ENCODE data around the gene TBX2.
"Not testable (repeated sequence)": the region's sequence is repeated elsewhere in the genome, so short reads cannot be mapped to it uniquely, and the experiment has no call there.

The TBX2 gene

DNA sequence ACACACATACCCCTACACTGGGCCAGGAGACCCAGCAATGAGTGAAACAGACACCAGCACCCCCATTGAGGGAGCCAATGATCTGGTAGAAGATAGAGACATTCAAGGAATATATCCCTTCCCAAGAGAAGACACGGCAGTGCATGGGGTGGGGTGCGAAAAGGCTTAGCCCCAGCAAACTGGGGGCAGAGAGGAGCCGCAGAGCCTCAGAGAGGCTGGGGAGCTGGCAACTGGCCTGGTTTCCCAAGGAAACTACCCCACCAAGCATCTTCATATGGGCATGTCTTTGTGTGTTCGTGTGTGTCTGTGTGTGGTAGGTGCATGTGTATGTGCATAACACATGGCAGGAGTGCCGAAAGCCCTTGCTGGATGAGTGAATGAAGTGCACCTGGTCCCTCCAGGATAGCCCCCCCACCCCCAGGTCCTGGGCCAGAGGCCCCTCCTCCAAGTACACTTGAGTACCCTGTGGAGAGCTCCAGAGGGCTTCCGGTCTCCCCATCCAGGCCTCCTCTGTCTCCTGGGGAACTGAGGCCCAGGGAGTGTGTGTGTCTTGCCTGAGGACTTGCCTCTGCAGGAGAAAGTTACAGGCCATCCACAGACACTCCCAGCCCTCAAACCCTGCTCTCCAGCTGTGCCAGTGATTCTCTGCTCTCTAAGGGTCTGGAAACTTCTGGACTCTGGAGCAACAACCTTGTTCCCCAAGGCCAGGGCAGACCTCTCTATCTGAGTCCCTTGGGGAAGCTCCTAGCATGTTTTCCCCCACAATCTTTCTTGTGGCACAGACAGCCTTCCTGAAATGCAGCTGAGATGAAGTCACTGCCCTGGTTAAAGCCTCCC is 15.9 kb downstream of the TBX2 start:
- DNase-seq: no peak

DNA sequence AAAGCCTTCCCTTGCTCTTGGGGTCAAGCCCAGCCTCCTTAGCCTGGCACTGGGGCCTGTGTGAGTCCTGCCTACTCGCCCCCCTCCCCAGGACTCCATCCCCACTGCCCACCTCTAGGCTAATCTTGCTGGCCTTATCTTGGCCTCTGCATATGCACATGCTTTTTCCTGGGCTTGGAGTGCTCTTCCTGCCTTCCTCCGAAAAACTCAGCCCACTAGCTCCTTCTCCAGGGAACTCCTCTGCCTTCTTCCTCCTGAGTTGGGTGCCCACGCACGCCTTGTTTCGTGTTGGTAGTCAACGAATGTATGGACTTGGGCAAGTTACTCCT is 16.5 kb downstream of the TBX2 start:
- no peak for DNase-seq

DNA sequence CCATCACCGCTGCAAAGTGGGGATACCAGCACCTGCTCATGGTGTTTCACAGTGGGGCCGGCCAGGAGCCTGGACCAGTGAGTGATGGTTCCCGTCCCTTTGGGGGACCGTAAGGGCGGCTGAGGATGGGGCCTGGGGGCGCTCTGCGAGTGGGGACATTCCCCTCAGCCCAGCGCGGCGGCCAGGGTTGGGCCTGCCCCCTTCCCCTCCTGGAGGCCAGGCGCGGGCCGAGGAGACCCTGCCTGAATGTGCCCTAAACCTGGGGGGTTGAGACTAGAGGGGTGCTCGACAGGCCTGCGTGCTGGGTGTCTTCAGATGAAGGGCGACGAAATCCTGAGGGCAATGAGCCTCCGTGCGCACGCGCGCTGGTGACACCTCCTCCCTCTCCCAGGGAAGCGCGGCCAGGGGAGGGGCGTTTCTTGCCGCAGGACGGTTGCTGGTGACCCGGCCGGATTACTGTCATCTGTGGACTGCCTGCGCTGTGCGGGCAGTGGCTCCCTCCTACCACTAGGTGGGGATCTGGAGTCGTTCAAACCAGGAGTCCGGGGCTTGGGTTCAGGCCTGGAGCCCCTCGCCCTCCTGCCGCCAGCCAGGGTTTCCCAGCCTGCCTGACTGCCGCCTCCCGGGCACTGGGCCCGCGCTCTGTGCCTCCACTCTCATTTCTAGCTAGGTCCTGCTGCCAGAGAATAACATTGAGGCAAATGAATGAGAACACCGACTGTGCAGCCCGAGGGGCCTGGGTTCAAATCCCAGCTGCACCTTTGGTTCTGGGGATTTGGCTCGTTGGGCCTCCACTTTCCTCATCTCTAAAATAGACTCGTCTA is 17.1 kb downstream of the TBX2 start:
- peak; percentile 79 for DNase-seq

DNA sequence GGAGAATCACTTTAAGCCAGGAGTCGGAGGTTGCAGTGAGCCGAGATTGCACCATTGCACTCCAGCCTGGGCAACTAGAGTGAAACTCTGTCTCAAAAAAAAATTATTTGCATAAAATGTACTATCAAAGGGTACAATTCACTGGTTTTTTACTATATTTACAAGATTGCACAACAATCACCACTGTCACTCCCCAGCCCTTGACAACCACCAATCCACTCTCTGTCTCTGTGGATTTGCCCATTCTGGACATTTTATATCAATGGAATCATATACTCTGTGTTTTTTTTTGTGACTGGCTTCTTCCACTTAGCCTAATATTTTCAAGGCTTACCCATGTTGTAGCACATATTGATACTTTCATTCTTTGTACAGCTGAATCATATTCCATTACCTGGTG is 18.8 kb downstream of the TBX2 start:
- no peak for DNase-seq

DNA sequence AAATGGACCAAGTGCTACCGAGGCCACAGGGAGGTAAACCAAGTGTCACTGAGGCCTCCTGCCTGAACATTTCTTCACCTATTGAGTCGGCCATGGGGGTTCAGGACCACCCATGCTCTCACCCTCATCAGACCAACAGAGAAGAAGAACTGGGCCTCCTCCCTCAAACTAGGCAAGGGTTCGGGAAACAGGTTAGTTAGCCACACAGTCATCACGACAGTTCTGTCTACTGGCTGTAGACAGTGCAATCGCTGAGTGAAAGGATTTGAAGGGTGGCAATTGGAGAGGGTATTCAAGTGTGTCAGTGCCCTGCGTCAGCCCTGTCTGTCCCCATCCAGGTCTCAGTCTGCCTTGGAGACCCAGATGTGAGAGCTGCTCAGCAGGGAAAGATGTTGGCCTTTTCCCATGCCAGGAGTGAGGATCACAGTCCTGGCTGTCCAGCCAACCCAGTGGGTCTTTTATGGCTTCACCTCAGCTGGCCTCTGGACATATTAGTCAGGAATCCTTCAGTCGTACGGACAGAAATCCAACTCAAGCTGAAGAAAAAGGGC is 19.9 kb downstream of the TBX2 start:
- DNase-seq: no peak

DNA sequence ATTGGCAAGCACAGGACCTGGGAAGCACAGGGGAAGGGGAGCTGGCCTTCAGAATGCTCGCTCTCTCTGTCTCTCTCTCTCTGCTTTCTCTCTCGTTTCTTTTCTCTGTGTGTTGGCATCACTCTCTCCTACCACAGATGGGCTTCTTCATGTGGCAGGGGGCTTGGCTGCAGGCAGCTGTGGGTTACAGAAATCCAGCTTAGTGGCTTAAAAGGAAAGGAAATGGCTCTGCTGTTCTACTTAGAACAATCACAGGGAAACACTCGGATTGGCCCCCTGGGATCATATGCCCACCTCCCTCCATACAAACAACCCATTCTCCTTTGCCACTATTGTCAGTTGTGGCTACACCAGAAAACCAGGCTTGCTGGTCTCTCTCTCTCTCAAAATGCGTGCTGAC is 20.4 kb downstream of the TBX2 start:
- no peak for DNase-seq

DNA sequence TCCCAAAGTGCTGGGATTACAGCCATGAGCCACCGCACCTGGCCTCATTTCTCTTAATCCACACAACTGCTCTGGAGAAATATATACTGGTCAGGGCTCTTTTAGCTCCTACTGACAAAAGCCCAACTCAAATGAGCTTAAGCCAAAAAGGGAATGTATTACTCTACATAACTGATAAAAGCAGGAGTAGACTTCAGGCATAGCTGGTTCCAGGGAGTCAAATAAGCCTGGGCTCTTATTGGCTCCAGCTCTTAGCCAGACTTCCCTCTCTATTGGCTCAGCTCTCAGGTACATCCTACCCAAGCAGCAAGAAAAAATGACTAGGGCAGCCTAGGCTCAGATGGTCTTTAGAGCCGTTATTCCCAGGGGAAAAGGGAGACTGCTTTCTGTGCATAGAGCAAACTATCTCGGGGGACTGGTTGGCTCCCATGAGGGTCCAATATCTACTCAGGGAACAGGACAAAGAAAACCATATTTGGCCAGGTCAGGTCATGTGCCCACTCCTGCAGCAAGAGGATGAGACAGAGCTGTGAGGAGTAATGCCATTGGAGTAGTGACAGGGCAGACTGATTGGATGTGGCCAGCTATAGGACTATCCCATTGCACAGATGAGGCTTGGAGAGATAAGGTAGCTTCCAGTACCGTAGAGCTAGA is 21.2 kb downstream of the TBX2 start:
- no peak for DNase-seq

DNA sequence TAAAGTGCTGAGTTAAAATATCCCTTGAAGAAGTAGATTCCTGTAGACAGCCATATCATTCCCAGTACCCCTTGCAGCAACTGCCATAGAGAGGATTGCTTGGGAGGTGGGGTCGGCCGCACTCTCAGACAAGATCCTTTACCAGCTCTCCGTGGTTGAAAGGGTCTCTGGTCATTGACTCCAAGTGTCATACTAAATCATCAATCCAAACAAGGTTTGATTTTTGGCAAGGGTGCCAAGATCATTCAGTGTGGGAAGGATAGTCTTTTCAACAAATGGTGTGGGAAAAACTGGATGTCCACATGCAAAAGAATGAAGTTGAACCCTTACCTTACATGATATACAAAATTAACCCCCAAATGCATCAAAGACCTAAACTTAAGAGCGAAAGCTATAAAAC is 21.8 kb downstream of the TBX2 start:
- DNase-seq: no peak

DNA sequence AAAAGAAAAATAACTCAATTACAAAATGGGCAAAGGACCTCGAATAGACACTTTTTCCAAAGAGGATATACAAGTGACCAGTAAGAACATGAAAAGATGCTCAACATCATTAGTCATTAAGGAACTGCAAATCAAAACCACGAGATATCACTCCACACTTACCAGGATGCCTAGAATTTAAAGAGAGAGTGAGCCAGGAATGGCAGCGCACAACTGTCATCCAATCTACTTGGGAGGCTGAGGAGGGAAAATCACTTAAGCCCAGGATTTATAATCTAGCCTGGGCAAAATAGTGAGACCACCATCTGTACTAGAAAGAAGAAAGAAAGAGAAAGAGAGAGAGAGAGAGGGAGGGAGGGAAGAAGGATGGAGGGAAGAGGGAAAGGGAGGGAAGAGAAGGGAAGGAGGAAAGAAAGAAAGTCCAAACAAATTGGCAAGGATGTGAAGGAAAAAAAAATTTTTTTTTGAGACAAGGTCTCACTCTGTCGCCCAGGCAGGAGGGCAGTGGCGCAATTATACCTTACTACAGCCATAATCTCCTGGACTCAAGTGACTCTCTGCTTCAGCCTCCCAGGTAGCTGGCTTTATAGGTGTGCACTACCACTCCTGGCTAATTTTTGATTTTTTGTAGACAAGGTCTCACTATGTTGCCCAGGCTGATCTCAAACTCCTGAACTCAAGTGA is 22.6 kb downstream of the TBX2 start:
- DNase-seq: no peak

DNA sequence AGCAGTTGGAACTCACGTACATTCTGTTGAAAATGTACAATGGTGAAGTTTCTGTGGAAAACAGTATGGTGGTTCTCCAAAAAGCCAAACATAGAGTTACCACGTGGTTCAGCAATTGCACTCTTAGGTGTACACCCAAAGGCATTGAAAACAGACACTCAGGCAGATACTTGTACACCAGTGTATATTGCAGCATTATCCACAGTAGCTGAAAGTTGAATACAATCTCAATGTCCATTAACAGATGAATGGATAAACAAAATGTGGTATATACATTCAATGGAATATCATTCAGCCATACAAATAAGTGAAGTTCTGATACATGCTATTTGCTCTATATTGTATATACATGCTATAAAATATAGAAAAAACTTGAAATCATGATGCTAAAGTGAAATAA is 23.2 kb downstream of the TBX2 start:
- no peak for DNase-seq

DNA sequence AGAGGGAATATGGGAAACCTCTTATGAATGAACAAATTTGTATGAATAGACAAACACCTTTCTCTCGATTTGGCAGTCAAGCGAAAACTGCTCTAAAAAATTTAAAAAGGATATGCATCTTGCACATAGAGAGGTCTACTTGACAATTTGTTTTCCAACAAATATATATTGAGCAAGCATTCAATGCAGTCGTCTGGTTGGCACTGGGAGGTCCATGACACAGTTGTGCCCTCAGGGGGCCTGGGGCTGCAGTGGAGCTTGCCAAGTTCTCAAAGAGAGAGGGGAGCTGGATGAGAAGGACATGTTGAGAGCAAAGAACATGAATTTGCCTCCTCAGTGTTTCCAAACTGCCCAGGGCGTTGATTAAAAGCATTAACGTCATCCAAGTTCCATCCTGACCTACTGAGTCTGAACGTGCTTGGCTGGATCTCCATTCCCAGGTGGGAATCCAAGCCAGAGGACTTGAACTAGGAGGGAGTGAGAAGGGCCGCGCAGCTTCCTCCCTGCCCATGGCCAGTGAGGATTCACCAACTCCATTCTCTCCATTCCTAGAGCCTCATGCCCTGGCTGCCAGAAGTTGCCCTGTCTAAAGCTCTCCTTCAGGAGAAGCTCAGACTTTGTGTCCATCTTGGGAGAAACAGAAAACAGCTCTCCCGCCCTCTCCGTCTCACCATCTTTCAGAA is 24.5 kb downstream of the TBX2 start:
- DNase-seq: no peak

DNA sequence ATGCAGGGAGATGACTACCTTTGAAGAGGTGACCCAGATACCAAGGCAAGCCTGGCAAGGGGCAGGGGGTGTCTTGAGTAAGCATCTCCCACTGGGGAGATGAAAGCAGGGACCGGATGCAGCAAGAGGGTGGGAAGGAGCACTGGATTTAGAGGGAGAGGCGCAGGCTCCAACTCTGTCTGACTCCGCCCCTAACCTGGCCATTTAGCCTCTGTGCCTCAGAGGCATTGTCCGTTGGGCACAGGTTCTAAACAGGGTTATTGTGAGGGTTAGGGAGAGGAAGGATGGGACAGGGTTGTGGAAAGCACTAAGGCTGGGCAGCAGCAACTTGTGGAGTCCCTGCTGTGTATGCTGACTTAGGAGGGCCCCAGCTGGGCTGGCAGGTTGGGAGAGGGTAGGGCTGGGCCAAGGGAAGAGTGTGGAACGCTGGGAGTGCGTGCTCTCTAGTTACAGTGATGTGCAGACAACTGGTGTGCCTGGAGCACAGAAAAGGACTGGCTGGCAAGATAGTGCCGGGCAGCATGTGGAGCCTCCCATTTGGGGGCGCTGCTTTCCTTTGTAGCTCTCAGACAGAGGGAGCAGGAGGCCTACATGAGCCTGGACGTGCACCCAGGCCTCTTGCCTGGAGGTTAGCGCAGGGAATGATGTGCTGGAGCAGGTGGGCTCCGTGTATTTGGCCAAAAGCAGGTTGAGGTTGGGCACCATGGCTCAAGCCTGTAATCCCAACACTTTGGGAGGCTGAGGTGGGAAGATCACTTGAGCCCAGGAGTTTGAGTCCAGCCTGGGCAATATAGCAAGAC is 26.2 kb downstream of the TBX2 start:
- no peak for DNase-seq

DNA sequence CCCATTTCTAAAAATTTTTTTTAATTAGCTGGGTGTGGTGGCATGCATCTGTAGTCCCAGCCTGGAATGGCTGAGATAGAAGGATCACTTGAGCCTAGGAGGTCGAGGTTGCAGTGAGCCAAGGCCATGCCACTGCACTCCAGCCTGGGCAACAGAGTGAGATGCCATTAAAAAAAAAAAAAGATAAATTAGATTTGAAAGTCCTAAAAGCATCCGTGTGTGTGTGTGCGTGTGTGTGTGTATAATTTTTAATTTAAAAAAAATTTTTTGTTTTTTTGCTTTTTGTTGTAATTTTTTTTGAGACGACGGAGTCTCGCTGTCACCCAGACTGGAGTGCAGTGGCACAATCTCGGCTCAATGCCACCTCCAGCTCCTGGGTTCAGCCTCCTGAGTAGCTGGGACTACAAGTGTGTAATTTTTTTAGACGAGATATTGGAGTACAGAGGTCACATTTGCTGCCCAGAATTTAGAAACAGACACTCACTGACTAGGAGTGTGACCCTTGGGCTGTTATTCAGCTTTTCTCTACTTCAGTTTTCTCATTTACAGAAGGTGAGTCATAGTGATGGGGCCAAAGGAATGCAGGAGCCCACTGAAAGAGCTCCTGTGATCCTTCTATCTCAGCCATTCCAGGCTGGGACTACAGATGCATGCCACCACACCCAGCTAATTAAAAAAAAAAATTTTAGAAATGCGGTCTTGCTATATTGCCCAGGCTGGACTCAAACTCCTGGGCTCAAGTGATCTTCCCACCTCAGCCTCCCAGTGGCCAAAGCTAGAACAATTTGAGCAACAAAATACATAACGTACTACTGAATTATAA is 27.1 kb downstream of the TBX2 start:
- no peak for DNase-seq

DNA sequence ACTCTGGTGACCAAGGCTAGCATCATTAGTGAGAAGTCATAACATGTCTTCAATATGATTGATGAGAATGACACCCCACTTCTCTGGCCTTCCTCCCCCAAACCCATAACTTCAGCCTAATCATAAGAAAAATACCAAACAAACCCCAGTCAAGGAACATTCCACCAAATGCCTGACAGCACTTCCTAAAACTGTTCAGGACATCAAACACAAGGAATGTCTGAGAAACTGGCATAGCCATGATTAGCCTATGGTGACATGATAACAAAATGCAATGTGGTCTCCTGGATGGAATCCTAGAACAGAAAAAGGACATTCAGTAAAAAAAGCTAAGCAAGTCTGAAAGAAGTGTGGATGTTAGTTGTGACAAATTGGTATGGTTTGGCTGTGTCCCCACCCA is 27.9 kb downstream of the TBX2 start:
- no peak for DNase-seq

DNA sequence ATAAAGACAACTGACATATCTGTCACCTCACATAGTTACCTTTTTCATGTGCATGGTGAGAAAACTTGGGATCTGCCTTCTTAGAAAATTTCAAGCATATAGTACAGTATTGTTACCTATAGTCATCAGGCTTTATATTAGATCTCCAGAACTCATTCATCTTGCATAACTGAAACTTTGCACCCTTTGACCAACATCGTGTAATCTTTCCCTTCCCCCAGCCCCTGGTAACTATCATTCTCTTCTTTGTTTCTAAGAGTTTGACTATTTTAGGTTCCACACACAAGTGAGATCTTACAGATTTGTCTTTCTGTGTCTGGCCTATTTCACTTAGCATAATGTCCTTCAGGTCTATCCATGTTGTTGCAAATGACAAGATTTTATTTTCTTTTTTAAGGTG is 29.6 kb downstream of the TBX2 start:
- DNase-seq: no peak

DNA sequence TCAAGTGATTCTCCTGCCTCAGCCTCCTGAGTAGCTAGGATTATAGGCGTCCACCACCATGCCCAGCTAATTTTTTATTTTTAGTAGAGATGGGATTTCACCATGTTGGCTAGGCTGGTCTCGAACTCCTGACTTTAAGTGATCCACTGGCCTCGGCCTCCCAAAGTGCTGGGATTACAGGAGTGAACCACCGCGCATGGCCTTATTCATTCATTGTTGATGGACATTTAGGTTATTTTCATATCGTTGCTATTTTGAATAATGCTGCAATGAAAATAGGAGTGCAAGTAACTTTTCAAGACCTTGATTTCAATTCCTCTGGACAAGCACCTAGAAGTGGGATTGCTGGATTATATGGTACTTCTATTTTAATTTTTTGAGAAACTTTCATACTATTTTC is 30.2 kb downstream of the TBX2 start:
- DNase-seq: not testable (repeated sequence)

DNA sequence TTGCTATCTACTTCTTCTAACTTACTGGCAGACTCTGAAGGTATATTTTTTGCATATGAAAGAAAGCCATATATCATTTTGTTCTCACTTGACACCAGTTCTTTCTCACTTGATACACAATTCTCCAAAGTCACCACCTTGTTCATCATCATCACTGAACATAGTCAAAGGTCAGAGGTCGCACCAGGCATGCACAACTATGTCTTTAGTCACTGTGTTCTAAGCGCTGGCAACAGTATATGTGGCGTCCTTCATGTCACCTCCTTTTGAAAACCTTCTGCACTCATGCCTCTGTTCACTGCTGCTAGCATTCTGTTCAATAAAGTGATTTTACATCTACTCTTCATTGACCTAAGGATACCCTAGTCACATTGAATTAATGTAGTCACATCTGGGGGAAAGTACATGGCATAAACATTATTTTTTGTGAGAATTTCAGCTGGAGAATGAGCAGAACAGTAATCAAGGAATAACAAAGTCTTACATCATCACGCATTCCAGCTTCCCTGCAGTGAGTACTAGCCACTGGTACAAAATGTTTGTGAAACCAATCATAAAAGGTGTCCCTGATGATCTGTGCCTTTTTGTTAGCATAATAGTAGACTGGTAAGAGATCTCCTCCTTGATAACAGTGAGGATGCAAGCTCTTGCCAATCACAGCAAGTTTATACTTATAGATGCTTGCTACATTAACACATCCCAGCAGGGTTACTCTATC is 32.1 kb downstream of the TBX2 start:
- DNase-seq: no peak

DNA sequence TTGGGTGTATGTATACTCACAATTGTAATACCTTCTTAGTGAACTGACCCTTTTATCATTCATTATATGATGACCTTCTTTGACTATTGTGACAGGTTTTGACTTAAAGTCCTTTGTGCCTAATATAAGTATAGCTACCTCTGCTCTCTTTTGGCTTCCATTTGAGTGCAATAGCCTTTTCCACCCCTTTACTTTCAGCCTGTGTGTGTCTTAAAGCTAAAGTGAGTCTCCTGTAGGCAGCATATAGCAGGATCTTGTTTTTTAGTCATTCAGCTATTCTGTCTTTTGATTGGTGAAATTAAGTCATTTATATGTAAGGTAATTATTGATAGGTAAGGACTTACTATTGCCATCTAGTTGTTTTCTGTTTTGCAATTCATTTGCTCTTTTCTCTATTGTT is 36.6 kb downstream of the TBX2 start:
- DNase-seq: no peak

DNA sequence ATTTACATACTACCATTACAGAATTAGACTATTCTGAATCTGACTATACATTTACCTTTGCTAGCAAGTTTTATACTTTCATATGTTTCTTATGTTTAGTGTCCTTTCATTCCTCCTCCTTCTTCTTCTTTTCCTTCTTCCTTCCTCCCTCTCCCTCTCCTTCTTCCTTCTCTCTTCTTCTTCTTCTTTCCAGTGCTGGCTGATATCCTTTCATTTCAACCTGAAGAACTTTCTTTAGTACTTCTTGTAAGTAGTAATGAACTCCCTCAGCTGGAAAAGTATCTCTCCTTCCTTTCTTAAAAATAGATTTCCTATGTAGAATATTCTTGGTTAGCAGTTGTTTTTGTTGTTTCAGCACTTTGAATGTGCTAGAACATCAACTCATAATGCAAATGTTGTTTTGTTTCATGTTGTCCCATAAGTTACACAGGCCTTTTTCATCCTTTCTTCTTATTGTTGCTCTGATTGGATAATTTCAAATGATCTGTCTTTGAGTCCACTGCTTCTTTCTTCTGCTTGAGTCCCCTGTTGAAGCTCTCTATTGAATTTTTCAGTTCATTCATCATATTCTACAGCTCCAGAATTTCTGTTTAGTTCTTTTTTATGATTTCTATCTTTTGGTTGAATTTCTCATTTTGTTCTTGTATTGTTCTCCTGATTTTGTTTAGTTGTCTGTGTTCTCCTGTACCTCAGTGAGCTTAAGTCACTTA is 37.5 kb downstream of the TBX2 start:
- no peak for DNase-seq
